GM06990 (cell line): ENCODE data around the gene PLEKHO1.

ENCODE experiments used
- DNase-seq: peaks from one replicate; pipeline ENCODE4 v3.0.0-alpha.2; 2011; ENCODE audit not compliant: insufficient read length; ENCODE audit errors: extremely low read depth
- H3K27me3 ChIP-seq: replicated peaks from 2 replicates; pipeline ENCODE4 v1.6.0; 2011; ENCODE audit warnings: low read length; ENCODE audit not compliant: control insufficient read depth, insufficient read depth
- H3K36me3 ChIP-seq: 2 replicates; pipeline ENCODE4 v1.5.1; 2011; ENCODE audit warnings: low read length; ENCODE audit not compliant: control insufficient read depth, insufficient read depth
- H3K4me3 ChIP-seq: replicated peaks from 2 replicates; pipeline ENCODE4 v1.5.1; 2011; ENCODE audit warnings: low read depth, mild to moderate bottlenecking, control low read depth, low read length
- CTCF ChIP-seq: IDR thresholded peaks from 2 replicates; pipeline ENCODE4 v1.5.1; 2011; ENCODE audit warnings: low read length, control low read depth, mild to moderate bottlenecking, inconsistent platforms; ENCODE audit not compliant: insufficient read depth, poor library complexity, severe bottlenecking

The PLEKHO1 gene

DNA sequence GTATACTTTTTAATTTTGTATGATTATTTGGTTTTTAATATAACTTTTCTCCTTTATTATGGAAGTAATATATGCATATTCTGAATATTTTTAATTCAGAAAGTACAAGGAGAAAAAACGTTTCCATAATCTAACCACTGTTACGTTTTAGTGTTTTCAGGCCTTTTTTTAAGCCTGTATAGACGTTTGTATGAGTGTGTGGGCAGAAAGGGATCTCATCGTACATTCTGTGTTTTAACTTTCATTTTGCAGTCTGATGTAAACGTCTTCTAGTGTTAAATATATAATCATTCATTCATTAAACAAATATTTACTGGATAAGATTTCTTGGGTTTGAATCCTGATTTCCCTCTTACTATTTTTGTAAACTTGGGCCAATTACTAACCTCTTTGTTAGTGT, 38.0 kb upstream of the PLEKHO1 start:
- Histone ChIP-seq H3K36me3 (peaks cover 3% of the 10 kb centered on the region), H3K4me3 (no peak overlapping the region)
- DNase-seq: no peak

DNA sequence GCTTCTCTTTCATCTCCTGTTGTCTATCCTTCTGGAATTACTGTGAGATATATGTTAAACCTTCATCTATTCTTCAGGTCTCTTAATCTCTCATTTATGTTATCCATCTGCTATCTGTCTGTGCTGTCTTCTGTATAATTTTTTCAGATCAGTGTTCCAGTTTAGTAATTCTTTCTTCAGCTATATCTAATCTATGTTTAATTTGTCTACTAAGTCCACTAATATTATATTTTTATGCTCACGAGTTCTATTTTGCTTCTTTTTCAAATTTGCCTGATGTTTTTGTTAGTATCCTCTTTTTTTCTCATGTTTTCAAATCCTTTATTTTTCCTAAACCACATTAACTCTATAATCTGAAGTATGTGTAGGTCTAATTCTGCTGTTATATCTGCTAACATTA, 34.6 kb upstream of the PLEKHO1 start:
- Histone ChIP-seq H3K27me3 (no peaks in the 10 kb centered on the region), H3K4me3 (no peak overlapping the region), H3K36me3 (peaks cover 3% of the 10 kb centered on the region)
- no peak for TF ChIP-seq CTCF
- no peak for DNase-seq

More for the DNA sequence above, 38.0 kb upstream of the PLEKHO1 start:
- no peak for TF ChIP-seq CTCF
- no peaks in the 10 kb centered on the region for H3K27me3 ChIP-seq

- no peak for DNase-seq
- Histone ChIP-seq H3K36me3 (no peaks in the 10 kb centered on the region), H3K4me3 (no peak overlapping the region), H3K27me3 (no peaks in the 10 kb centered on the region)
- TF ChIP-seq CTCF: no peak
These were observed 31.0 kb upstream of the PLEKHO1 start for GRCh38 chr1:150118716-150119115.

GRCh38 chr1:150121236-150121862, 28.4 kb upstream of the PLEKHO1 start:
- no peaks in the 10 kb centered on the region for H3K27me3 ChIP-seq
- no peak for DNase-seq
- H3K4me3 ChIP-seq: no peak overlapping the region
- H3K36me3 ChIP-seq: no peaks in the 10 kb centered on the region
- no peak for TF ChIP-seq CTCF

- Histone ChIP-seq H3K36me3 (no peaks in the 10 kb centered on the region), H3K4me3 (no peak overlapping the region), H3K27me3 (no peaks in the 10 kb centered on the region)
- no peak for TF ChIP-seq CTCF
- DNase-seq: no peak
These were observed 22.9 kb upstream of the PLEKHO1 start for GRCh38 chr1:150126811-150127210.

GRCh38 chr1:150127464-150127863, 22.3 kb upstream of the PLEKHO1 start:
- Histone ChIP-seq H3K4me3 (no peak overlapping the region), H3K27me3 (no peaks in the 10 kb centered on the region), H3K36me3 (no peaks in the 10 kb centered on the region)
- no peak for DNase-seq
- no peak for TF ChIP-seq CTCF
